ENCODE results near the gene BMPR2. TPM values are rescaled to one million over a fixed set of nuclear protein-coding genes. Genes with fewer than 3 reads are reported as not detected.
A peak's percentile ranks its signal among the peaks of the same experiment; 100 is the strongest.
"Not testable (repeated sequence)": the region's sequence is repeated elsewhere in the genome, so short reads cannot be mapped to it uniquely, and the experiment has no call there.

BMPR2 gene
- polyA plus RNA-seq, 1 of the 3 experiments (the other 2 are of a cell fraction), result 10.2 TPM

- Histone ChIP-seq H3K9ac (no peak overlapping the region), H3K36me3 (replicated peaks in 1 of 2; ENCODE audit: control insufficient read depth in 1 of 2, insufficient read depth in 2 of 2, low read length in 1 of 2) (peaks cover 11 to 42% of the 10 kb centered on the region in 2 experiments), H2AFZ (ENCODE audit: low read depth) (no peak overlapping the region), H4K20me1 (ENCODE audit: insufficient read depth) (no peaks in the 10 kb centered on the region), H3K4me1 (ENCODE audit: control insufficient read depth in 1 of 2, insufficient read depth in 2 of 2, low read depth in 1 of 2, low read length in 1 of 2) (peaks cover 0 to 5% of the 10 kb centered on the region in 2 experiments; a peak in 1 of 4 replicates), H3K4me3 (ENCODE audit: low read depth in 2 of 2, low read length in 1 of 2) (no peak overlapping the region), H3F3A (replicated peaks; ENCODE audit: insufficient read depth) (peaks cover 11% of the 10 kb centered on the region), H3K9me2 (no peaks in the 10 kb centered on the region), H3K4me2 (no peak overlapping the region), H3K9me3 (no peaks in the 10 kb centered on the region), H3K27me3 (ENCODE audit: insufficient read depth) (no peaks in the 10 kb centered on the region), H3K27ac (ENCODE audit: low read depth in 2 of 2, low read length in 1 of 2) (0 out of 4 replicates have a peak overlapping the region, but pooled peaks of 1 of the 2 experiments have one; percentile 27), H3K79me2 (ENCODE audit: insufficient read depth) (no peaks in the 10 kb centered on the region)
- ChIA-PET CTCF (interaction anchor here (0.6 kb wide), 1 partner anchor 196 kb away, joined by 4 read pairs; no protein-coding TSS in a partner anchor), POLR2A (no interaction called here)
- WGBS (ENCODE audit: low lambda C conversion rate), result 83% methylated on average over 1 of the region's 1 CpG
- no peak for DNase-seq
- TF ChIP-seq ZBTB33 (IDR thresholded peaks at IDR 0.05; ENCODE audit: borderline replicate concordance, low read depth) (no peak), SMC3 (IDR thresholded peaks at IDR 0.05; ENCODE audit: low read depth, low read length) (no peak), RCOR1 (IDR thresholded peaks at IDR 0.05; ENCODE audit: low read length) (no peak), NRF1 (IDR thresholded peaks at IDR 0.05; ENCODE audit: low read depth, low read length) (no peak), GABPA (IDR thresholded peaks at IDR 0.05; ENCODE audit: low read depth) (no peak), JUND (IDR thresholded peaks at IDR 0.05) (no peak), IRF3 (IDR thresholded peaks at IDR 0.05; ENCODE audit: low read depth, low read length) (no peak)
These were observed 153.9 kb downstream of the BMPR2 start for GRCh38 chr2:202530038-202530437.

- H3K4me3 ChIP-seq (ENCODE audit: low read depth in 2 of 2, low read length in 1 of 2); H3K9me3 ChIP-seq; H3K27ac ChIP-seq (ENCODE audit: low read depth in 2 of 2, low read length in 1 of 2); CTCF ChIA-PET; H2AFZ ChIP-seq (ENCODE audit: low read depth); H3K4me2 ChIP-seq; POLR2A ChIA-PET; H3K79me2 ChIP-seq (ENCODE audit: insufficient read depth); H3K9ac ChIP-seq; DNase-seq; H3K9me2 ChIP-seq; H3K4me1 ChIP-seq (ENCODE audit: control insufficient read depth in 1 of 2, insufficient read depth in 2 of 2, low read depth in 1 of 2, low read length in 1 of 2); H3K27me3 ChIP-seq (ENCODE audit: insufficient read depth); H4K20me1 ChIP-seq (ENCODE audit: insufficient read depth): not testable (repeated sequence)
- WGBS (ENCODE audit: low lambda C conversion rate), result 100% methylated on average over 5 of the region's 30 CpGs
- Histone ChIP-seq H3F3A (replicated peaks; ENCODE audit: insufficient read depth) (peaks cover 14% of the 10 kb centered on the region), H3K36me3 (replicated peaks in 1 of 2; ENCODE audit: control insufficient read depth in 1 of 2, insufficient read depth in 2 of 2, low read length in 1 of 2) (peaks cover 11 to 31% of the 10 kb centered on the region in 2 experiments)
These were observed 159.2 kb downstream of the BMPR2 start for GRCh38 chr2:202535290-202535689.

GRCh38 chr2:202541137-202541536 is 165.0 kb downstream of the BMPR2 start:
- Histone ChIP-seq H3K36me3 (replicated peaks in 1 of 2; ENCODE audit: control insufficient read depth in 1 of 2, insufficient read depth in 2 of 2, low read length in 1 of 2) (peaks cover 0 to 18% of the 10 kb centered on the region in 2 experiments), H3K27ac (ENCODE audit: low read depth in 2 of 2, low read length in 1 of 2) (peak overlapping the region in 1 of 2 experiments; percentile 12; a peak in 1 of 4 replicates), H3K9me3 (no peaks in the 10 kb centered on the region), H3F3A (replicated peaks; ENCODE audit: insufficient read depth) (peaks cover 31% of the 10 kb centered on the region), H3K4me3 (ENCODE audit: low read depth in 2 of 2, low read length in 1 of 2) (no peak overlapping the region), H3K9ac (no peak overlapping the region), H3K27me3 (ENCODE audit: insufficient read depth) (no peaks in the 10 kb centered on the region), H2AFZ (ENCODE audit: low read depth) (no peak overlapping the region), H3K9me2 (no peaks in the 10 kb centered on the region), H3K79me2 (ENCODE audit: insufficient read depth) (peaks cover 8% of the 10 kb centered on the region), H3K4me2 (no peak overlapping the region), H4K20me1 (ENCODE audit: insufficient read depth) (no peaks in the 10 kb centered on the region), H3K4me1 (ENCODE audit: control insufficient read depth in 1 of 2, insufficient read depth in 2 of 2, low read depth in 1 of 2, low read length in 1 of 2) (peaks cover 4 to 6% of the 10 kb centered on the region in 2 experiments)
- 53% methylated on average over 3 of the region's 3 CpGs for WGBS (ENCODE audit: low lambda C conversion rate)
- ChIA-PET CTCF (no interaction called here), POLR2A (no interaction called here)
- no peak for DNase-seq
- no peak for TF ChIP-seq TCF12 (IDR thresholded peaks at IDR 0.05)
